Measurements from ENCODE around the gene ADAMTS13.

Gene ADAMTS13

DNA sequence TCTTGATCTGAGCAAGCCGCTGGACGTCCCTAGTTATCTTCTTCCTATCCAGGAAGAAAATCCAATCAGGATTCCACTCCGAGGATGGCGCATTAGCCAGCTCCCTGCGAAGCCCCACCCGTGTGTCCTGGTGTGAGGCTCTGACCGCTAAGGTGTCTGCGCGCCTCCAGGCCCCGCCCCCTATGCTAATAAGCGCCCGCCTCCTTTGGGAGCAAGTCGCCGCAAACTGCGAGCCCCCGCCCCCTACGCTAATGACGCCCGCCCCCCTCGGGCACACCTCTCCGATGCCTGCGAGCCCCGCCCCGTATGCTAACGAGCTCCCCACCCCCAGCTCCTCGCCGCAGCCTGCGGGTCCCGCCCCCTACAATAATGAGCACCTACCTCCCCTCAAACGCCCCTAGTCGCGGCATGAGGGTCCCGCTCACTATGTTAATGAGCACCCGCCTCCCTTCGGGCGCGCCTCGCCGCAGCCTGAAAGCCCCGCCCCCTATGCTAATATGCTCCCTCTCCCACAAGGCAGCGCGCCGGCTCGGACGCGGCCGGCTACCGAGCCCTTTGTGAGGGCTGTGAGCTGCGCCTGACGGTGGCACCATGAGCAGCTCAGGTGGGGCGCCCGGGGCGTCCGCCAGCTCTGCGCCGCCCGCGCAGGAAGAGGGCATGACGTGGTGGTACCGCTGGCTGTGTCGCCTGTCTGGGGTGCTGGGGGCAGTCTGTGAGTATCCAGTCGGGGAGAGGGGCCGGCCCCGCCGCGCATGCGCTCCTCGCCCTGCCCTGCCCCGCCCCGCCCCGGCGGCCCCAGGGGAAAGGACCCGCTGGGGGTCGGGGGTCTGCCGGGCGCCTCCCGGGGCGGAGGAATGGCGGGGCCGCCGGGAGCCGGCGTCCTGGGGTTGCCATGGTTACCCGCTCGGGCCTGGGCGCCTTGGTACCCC lies 37.6 kb downstream of the ADAMTS13 start, which contains the start of gene CACFD1:
Gene CACFD1 (plus strand): TSS at position 503 of the 929 bp plus-strand sequence. CDS start 89 bp downstream, at position 592.
- H3K4me3 ChIP-seq (ENCODE audit: low read depth, low read length): peak within 1 kb of the TSS; percentile 71
- TF ChIP-seq, protein P1, sequence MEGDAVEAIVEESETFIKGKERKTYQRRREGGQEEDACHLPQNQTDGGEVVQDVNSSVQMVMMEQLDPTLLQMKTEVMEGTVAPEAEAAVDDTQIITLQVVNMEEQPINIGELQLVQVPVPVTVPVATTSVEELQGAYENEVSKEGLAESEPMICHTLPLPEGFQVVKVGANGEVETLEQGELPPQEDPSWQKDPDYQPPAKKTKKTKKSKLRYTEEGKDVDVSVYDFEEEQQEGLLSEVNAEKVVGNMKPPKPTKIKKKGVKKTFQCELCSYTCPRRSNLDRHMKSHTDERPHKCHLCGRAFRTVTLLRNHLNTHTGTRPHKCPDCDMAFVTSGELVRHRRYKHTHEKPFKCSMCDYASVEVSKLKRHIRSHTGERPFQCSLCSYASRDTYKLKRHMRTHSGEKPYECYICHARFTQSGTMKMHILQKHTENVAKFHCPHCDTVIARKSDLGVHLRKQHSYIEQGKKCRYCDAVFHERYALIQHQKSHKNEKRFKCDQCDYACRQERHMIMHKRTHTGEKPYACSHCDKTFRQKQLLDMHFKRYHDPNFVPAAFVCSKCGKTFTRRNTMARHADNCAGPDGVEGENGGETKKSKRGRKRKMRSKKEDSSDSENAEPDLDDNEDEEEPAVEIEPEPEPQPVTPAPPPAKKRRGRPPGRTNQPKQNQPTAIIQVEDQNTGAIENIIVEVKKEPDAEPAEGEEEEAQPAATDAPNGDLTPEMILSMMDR (IDR thresholded peaks at IDR 0.05; ENCODE audit: low read depth, low read length): no peak

DNA sequence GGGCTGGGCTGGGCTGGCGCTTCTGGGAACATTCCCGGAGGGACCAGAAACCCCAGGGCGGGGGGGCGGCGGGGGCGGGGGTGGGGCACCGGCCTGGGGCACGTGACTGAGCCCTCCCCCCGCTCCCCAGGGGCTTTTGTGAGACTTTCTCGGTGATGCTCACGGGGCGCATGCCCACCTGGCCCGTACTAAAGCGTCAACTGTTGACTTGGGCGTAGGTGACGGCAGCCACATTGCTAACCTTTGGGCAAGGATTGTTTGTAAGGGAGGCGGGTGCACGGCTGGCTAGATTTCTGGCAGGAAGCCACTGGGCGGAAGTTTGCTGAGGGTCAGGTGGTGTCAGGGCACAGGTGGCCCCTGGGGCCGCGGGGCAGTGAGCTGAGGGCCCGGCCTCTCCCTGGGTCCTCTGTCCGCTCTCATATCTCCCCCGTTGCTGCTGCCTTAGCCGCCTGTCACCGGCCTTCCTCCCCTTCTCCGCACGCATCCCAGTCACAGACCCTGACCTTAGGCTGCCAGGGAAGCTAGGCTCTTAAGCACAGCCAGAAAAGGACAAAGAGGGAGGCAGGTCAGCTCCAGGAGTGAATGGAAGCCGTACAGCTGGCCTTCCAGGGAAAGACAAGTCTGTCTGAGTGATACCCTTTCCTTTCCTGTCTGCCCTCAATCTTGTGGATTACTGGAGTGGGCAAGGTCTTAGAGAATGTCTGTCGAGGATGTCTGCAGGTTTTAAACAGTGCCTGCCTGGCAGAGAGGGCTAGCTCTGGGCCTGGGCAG lies 38.4 kb downstream of the ADAMTS13 start:
- H3K4me3 ChIP-seq (ENCODE audit: low read depth, low read length): peak overlapping the region; percentile 71
- TF ChIP-seq, protein P1 (IDR thresholded peaks at IDR 0.05; ENCODE audit: low read depth, low read length): no peak

DNA sequence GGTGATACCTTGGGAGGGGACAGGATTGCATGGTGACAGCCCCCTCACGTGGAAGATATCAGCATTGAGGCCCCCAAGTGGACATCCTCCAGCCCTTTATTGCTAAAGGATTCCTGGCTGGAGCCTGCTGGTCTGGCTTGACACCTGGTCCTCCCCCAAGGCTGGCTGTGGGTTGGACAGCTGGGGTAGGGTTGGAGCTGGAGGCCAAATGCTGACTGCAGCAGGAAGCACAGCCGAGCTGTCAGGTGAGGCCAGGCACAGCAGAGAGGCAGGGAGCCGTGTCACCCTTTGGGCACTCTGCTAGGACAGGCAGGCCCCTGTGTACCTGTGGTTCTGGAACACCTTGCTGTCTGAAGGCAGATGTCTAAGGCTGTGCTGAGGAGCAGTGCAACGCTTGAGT lies 39.8 kb downstream of the ADAMTS13 start:
- no peak overlapping the region for H3K4me3 ChIP-seq (ENCODE audit: low read depth, low read length)
- TF ChIP-seq, protein P1 (IDR thresholded peaks at IDR 0.05; ENCODE audit: low read depth, low read length): no peak

DNA sequence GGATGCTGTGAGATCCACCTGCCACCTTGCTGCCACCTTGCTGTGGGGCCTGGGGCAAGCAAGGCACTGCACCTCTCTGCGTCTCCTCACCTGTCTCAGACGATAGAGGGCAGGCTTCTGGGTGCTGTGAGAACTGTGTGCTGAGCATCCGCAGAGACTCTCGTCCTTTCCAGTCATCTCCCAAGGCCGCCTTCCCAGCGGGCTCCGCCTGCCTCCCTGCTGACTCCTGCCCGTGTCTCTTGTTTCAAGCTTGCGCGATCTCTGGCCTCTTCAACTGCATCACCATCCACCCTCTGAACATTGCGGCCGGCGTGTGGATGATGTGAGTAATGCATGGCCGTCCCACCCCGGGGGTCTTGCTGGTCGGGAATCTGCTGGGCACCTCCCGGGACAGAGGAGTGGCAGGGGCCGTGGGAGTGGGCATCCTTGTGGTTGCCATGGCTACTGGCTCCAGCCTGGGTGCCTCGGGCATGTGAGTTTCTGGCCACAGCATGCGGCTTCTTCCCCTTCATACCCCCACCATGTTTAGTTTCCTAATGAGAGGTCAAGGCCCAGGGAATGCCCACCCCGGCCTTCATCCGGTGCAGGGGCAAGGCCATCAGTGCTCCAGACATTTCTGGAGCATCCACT lies 41.2 kb downstream of the ADAMTS13 start:
- H3K4me3 ChIP-seq (ENCODE audit: low read depth, low read length): no peak overlapping the region
- TF ChIP-seq, protein P1 (IDR thresholded peaks at IDR 0.05; ENCODE audit: low read depth, low read length): no peak

DNA sequence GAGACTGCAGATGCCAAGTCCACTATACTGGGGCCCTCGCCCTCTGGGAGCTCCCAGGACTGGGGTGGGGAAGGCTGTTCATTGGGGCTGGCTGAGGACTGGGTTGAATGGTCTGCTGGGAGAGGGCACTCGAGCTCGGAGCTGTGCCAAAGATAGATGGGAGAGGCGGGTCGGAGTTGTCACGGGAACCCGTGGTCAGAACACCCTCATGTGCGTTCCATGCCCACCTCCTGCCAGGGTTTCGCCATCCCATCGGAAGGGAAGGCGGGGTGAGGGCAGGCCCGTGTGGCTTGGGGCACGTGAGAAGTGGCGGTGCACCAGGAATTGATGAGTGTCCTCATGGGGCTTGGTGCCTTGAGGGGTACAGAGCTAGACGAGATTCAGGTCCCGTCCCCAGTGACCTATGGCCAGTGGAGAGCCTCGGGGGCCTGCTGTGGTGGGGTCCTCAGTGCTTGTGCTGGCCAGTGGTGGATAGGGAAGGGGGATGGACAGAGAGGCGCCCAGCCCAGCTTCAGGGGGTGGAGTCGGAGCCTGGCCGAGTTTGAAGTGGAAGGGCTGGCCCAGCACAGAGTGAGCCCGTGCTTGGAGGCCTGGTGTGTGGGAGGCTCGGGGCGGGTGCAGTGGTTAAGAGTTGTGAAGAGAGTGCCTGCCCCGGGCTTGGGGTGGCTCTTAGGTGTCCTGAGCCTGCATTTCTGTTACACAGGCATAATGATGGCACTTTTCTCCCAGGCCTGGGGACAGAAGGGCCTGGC lies 41.9 kb downstream of the ADAMTS13 start:
- TF ChIP-seq, protein P1 (IDR thresholded peaks at IDR 0.05; ENCODE audit: low read depth, low read length): no peak
- H3K4me3 ChIP-seq (ENCODE audit: low read depth, low read length): no peak overlapping the region

DNA sequence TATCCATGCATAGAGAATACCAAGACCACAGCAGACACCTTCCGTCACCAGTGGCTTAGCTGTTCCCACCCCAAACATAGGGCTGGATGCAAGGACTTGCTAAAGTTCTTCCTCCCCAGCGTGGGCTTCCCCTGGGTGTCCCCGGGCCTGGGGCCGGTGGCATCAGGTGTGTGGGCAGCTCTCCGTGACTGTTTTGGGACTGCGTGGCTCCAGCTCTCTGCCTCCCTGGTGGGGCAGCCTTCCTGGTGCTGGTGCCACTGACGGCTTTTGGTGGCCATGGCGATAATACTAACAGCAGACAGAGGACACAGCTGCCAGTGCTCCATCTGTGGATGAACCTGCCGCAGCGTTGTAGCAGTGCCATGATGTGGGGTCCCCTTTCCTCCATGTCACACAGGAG lies 42.5 kb downstream of the ADAMTS13 start:
- TF ChIP-seq, protein P1 (IDR thresholded peaks at IDR 0.05; ENCODE audit: low read depth, low read length): no peak
- no peak overlapping the region for H3K4me3 ChIP-seq (ENCODE audit: low read depth, low read length)

Measured in WI38 (cell line).